IMR-90 (cell line): ENCODE data around the gene SPAG16. TPM values are rescaled to one million over a fixed set of nuclear protein-coding genes. Genes with fewer than 3 reads are reported as not detected.

Source experiments
- ATAC-seq: fragments of 200-7000 bp; cut with Tn5 transposase; 2 replicates; pipeline ENCODE4 v1.9.1; 2020; ENCODE audit warnings: low read depth, mild to moderate bottlenecking, moderate library complexity
- BruUV-seq: library from RNA; stranded (reverse); fragments of 400-500 nt; replicated peaks from 2 replicates; lab custom pipeline; 2021; lab: Mats Ljungman, UMichigan
- CTCF ChIA-PET: fragments of 300-600 bp; formaldehyde crosslinking; extraction: SDS; loops from one replicate; lab custom pipeline; 2021; ENCODE audit warnings: antibody characterized with exemption; lab: Yijun Ruan, JAX
- POLR2A ChIA-PET: fragments of 300-600 bp; sonication (Branson Sonifier 250); formaldehyde crosslinking; loops from one replicate; lab custom pipeline; 2022; ENCODE audit warnings: antibody characterized with exemption; ENCODE audit not compliant: unreplicated experiment; lab: Charles Lee
- DNase-seq: peaks from one replicate; pipeline ENCODE4 v3.0.0; 2013
- H2AFZ ChIP-seq: replicated peaks from 2 replicates; pipeline ENCODE3; 2013; ENCODE audit warnings: low read length, mild to moderate bottlenecking; ENCODE audit not compliant: poor library complexity
- H2AK5ac ChIP-seq: 2 replicates; pipeline ENCODE4 v1.6.1; 2013; ENCODE audit warnings: low read depth, low read length, inconsistent platforms
- H2AK9ac ChIP-seq: replicated peaks from 2 replicates; pipeline ENCODE3; 2013; ENCODE audit warnings: mild to moderate bottlenecking, low read depth, low read length, moderate library complexity; ENCODE audit not compliant: poor library complexity
- H2BK120ac ChIP-seq: 2 replicates; pipeline ENCODE4 v1.6.1; 2013; ENCODE audit warnings: low read depth, low read length, inconsistent platforms
- H2BK15ac ChIP-seq: 3 replicates; pipeline ENCODE4 v1.6.1; 2013; ENCODE audit warnings: low read depth, low read length, inconsistent platforms
- H2BK20ac ChIP-seq: 2 replicates; pipeline ENCODE4 v1.6.1; 2013; ENCODE audit warnings: low read depth, mild to moderate bottlenecking, inconsistent platforms, low read length, moderate library complexity
- H2BK5ac ChIP-seq: 2 replicates; pipeline ENCODE4 v1.6.1; 2013; ENCODE audit warnings: mild to moderate bottlenecking, low read depth, low read length, inconsistent platforms; ENCODE audit not compliant: poor library complexity, severe bottlenecking
- H3K14ac ChIP-seq: replicated peaks from 2 replicates; pipeline ENCODE4 v1.6.1; 2013; ENCODE audit warnings: low read depth, low read length, inconsistent platforms
- H3K18ac ChIP-seq: 2 replicates; pipeline ENCODE4 v1.6.1; 2013; ENCODE audit warnings: low read depth, low read length, control low read depth
- H3K23ac ChIP-seq: 2 replicates; pipeline ENCODE4 v1.6.1; 2013; ENCODE audit warnings: low read depth, low read length, inconsistent platforms
- H3K27ac ChIP-seq: 2 replicates; pipeline ENCODE4 v1.5.1; 2013; ENCODE audit warnings: mild to moderate bottlenecking, control low read depth, low read length; ENCODE audit not compliant: insufficient read depth
- H3K27me3 ChIP-seq: 2 replicates; pipeline ENCODE4 v1.6.1; 2013; ENCODE audit warnings: low read length; ENCODE audit not compliant: control insufficient read depth, insufficient read depth
- H3K36me3 ChIP-seq: 2 replicates; pipeline ENCODE4 v1.6.1; 2013; ENCODE audit warnings: low read length, mixed read lengths; ENCODE audit not compliant: control insufficient read depth, insufficient read depth
- H3K4ac ChIP-seq: 2 replicates; pipeline ENCODE4 v1.6.1; 2013; ENCODE audit warnings: low read depth, low read length, inconsistent platforms
- H3K4me1 ChIP-seq: 2 replicates; pipeline ENCODE4 v1.6.1; 2013; ENCODE audit warnings: low read length, mixed read lengths; ENCODE audit not compliant: control insufficient read depth, insufficient read depth
- H3K4me2 ChIP-seq: 2 replicates; pipeline ENCODE4 v1.6.1; 2013; ENCODE audit warnings: low read depth, mild to moderate bottlenecking, control low read depth, low read length, moderate library complexity
- H3K4me3 ChIP-seq: 2 replicates; pipeline ENCODE4 v1.5.1; 2013; ENCODE audit warnings: low read depth, mild to moderate bottlenecking, control low read depth, low read length, moderate library complexity; ENCODE audit not compliant: insufficient read depth
- H3K56ac ChIP-seq: 2 replicates; pipeline ENCODE4 v1.6.1; 2013; ENCODE audit warnings: low read length, inconsistent platforms; ENCODE audit not compliant: insufficient read depth; ENCODE audit errors: extremely low read depth
- H3K79me1 ChIP-seq, 2 experiments: 2 replicates each; pipeline ENCODE4 v1.6.1; 2013; ENCODE audit warnings: low read length in 2 of 2, inconsistent platforms in 1 of 2, low read depth in 1 of 2
- H3K9ac ChIP-seq: 2 replicates; pipeline ENCODE4 v1.6.1; 2013; ENCODE audit warnings: low read depth, low read length, control low read depth
- H3K9me1 ChIP-seq: 2 replicates; pipeline ENCODE4 v1.6.1; 2013; ENCODE audit warnings: low read length, inconsistent platforms; ENCODE audit not compliant: insufficient read depth
- H3K9me3 ChIP-seq: 2 replicates; pipeline ENCODE4 v1.6.1; 2013; ENCODE audit warnings: low read length; ENCODE audit not compliant: control insufficient read depth, insufficient read depth
- H4K20me1 ChIP-seq: 2 replicates; pipeline ENCODE4 v1.6.1; 2013; ENCODE audit warnings: low read length, inconsistent platforms; ENCODE audit not compliant: insufficient read depth
- H4K5ac ChIP-seq: 2 replicates; pipeline ENCODE4 v1.6.1; 2013; ENCODE audit warnings: mild to moderate bottlenecking, low read depth, low read length, control low read depth
- H4K8ac ChIP-seq, 2 experiments: 2 replicates each; pipeline ENCODE4 v1.6.1; 2013; ENCODE audit warnings: low read depth in 2 of 2, low read length in 2 of 2, control low read depth in 1 of 2, inconsistent platforms in 1 of 2
- H4K91ac ChIP-seq: 2 replicates; pipeline ENCODE4 v1.6.1; 2013; ENCODE audit warnings: low read depth, low read length, inconsistent platforms; ENCODE audit not compliant: insufficient read depth
- ELK1 ChIP-seq: fragments of 150-350 bp; IDR thresholded peaks from 2 replicates; pipeline ENCODE4 v1.6.1; 2016; ENCODE audit warnings: low read depth, mild to moderate bottlenecking, low read length, moderate library complexity, borderline replicate concordance
- MAFK ChIP-seq: IDR thresholded peaks from 2 replicates; pipeline ENCODE4 v1.6.1; 2012; ENCODE audit warnings: low read depth, low read length, improper control_type of control experiment
- MAZ ChIP-seq: IDR thresholded peaks from 2 replicates; pipeline ENCODE4 v1.6.1; 2012; ENCODE audit warnings: low read depth, mild to moderate bottlenecking, low read length, improper control_type of control experiment, moderate library complexity, borderline replicate concordance
- NFE2L2 ChIP-seq: fragments of 150-350 bp; IDR thresholded peaks from 2 replicates; pipeline ENCODE4 v1.6.1; 2016; ENCODE audit warnings: low read depth, mild to moderate bottlenecking, low read length
- RCOR1 ChIP-seq: IDR thresholded peaks from 2 replicates; pipeline ENCODE4 v1.6.1; 2012; ENCODE audit warnings: mild to moderate bottlenecking, low read length, improper control_type of control experiment; ENCODE audit not compliant: insufficient replicate concordance
- WGBS, 2 experiments: methylation state at CpG; one replicate each; pipeline versions ENCODE4 v1.1.5 to v1.1.7; 2013; ENCODE audit warnings: missing lambda C conversion rate in 2 of 2; ENCODE audit not compliant: insufficient read length in 1 of 2; ENCODE audit errors: extremely low coverage in 2 of 2; 5-methylcytosine and 5-hydroxymethylcytosine counted together
- dilution Hi-C: fragments of 300-500 bp; cut with HindIII; formaldehyde crosslinking; loops from one replicate; pipeline ENCODE4 v1.14.3; 2018; ENCODE audit warnings: low sequenced_read_pairs; ENCODE audit not compliant: unreplicated experiment
- in situ Hi-C: fragments of 300-500 bp; cut with MboI; formaldehyde crosslinking; loops from 3 replicates; pipeline ENCODE4 v1.14.3; 2019; ENCODE audit warnings: low sequenced_read_pairs, inconsistent platforms, mixed read lengths
- intact Hi-C: fragments of 100-400 bp; cut with micrococcal nuclease; formaldehyde crosslinking; loops from 2 replicates; pipeline ENCODE4 v1.10.0; 2022
- polyA plus RNA-seq, 3 experiments: library from polyadenylated mRNA; depleted of rRNA; stranded (reverse); fragments of >200 nt; gene quantifications; 2 replicates each; pipeline ENCODE4 v1.2.3, GENCODE V29; 2012; ENCODE audit warnings: low replicate concordance in 1 of 3
- total RNA-seq: library from RNA; depleted of rRNA; stranded (reverse); fragments of >200 nt; gene quantifications from 2 replicates; pipeline ENCODE4 v1.2.3, GENCODE V29; 2012

SPAG16 gene
- total and polyA plus RNA-seq, 2 of the 4 experiments (the other 2 are of a cell fraction) = 7.3 to 13.5 TPM

- dilution Hi-C loops = no loop called here
- H2BK120ac ChIP-seq = no peak overlapping the region
- POLR2A ChIA-PET = no interaction called here
These were observed 36.3 kb downstream of the SPAG16 start for GRCh38 chr2:213320604-213321003.

More at GRCh38 chr2:213320604-213321003, 36.3 kb downstream of the SPAG16 start:
- BruUV-seq = no TSS peak
- no peaks in the 10 kb centered on the region for H4K20me1 ChIP-seq
- H3K4ac ChIP-seq = no peak overlapping the region
- H3K27me3 ChIP-seq = no peaks in the 10 kb centered on the region
- DNase-seq = no peak
- no peaks in the 10 kb centered on the region for H3K9me3 ChIP-seq
- H3K23ac ChIP-seq = no peak overlapping the region
- H3K4me3 ChIP-seq = no peak overlapping the region
- no peak overlapping the region for H3K56ac ChIP-seq
- H2BK5ac ChIP-seq = no peak overlapping the region
- H4K5ac ChIP-seq = no peak overlapping the region
- H3K27ac ChIP-seq = no peak overlapping the region
- no peak overlapping the region for H2AK9ac ChIP-seq
- H3K9me1 ChIP-seq = no peaks in the 10 kb centered on the region
- H3K36me3 ChIP-seq = no peaks in the 10 kb centered on the region
- no peak overlapping the region for H3K9ac ChIP-seq
- no peak for TF ChIP-seq MAFK
- no peak for TF ChIP-seq ELK1
- no peak for TF ChIP-seq NFE2L2
- no peak for TF ChIP-seq MAZ
- no peak for TF ChIP-seq RCOR1
- no CpG with 5 or more reads among the region's 2 CpGs for WGBS, 2 experiments
- no peak for ATAC-seq
- H2BK15ac ChIP-seq = no peak overlapping the region
- no peak overlapping the region for H3K4me2 ChIP-seq
- H3K18ac ChIP-seq = no peak overlapping the region
- H2AFZ ChIP-seq = no peak overlapping the region
- intact Hi-C loops = no loop called here
- H3K79me1 ChIP-seq = no peaks in the 10 kb centered on the region
- CTCF ChIA-PET = no interaction called here
- H2AK5ac ChIP-seq = no peak overlapping the region
- no peak overlapping the region for H4K91ac ChIP-seq
- H4K8ac ChIP-seq = no peak overlapping the region
- no peak overlapping the region for H2BK20ac ChIP-seq
- H3K4me1 ChIP-seq = peaks cover 2% of the 10 kb centered on the region; the same call in 1 of the 2 replicates
- in situ Hi-C loops = no loop called here
- no peak overlapping the region for H3K14ac ChIP-seq
